C4-2B (cell line): ENCODE results near the gene DDX55.
A peak's percentile ranks its signal among the peaks of the same experiment; 100 is the strongest.
"Not testable (repeated sequence)": the region's sequence is repeated elsewhere in the genome, so short reads cannot be mapped to it uniquely, and the experiment has no call there.

ENCODE experiments used
- H3K27ac ChIP-seq: fragments of 450-650 bp; 2 replicates; pipeline ENCODE4 v1.5.1; 2017
- ZFX ChIP-seq: fragments of 450-650 bp; IDR thresholded peaks from 2 replicates; pipeline ENCODE4 v1.6.1; 2017
- TF ChIP-seq, protein P1 (sequence below): fragments of 450-650 bp; conservative IDR thresholded peaks from 2 replicates; pipeline ENCODE4 v1.5.1; 2017; ENCODE audit warnings: mild to moderate bottlenecking

The DDX55 gene

DNA sequence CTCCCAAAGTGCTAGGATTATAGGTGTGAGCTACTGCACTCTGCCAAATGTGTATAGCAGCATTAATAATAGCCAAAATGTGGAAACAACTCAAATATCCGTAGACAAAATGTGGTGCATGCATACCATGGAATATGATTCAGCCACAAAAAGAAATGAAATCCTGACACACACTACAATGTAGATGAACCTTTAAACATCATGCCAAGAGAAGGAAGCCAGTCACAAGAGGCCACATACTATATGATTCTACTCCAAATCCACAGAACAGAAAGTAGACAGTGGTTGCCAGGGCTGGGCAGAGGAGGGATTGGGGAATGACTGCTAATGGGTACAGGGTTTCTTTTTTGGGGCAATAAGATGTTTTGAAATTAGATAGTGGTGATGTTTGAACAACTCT lies 25.3 kb upstream of the DDX55 start:
- TF ChIP-seq, protein P1, sequence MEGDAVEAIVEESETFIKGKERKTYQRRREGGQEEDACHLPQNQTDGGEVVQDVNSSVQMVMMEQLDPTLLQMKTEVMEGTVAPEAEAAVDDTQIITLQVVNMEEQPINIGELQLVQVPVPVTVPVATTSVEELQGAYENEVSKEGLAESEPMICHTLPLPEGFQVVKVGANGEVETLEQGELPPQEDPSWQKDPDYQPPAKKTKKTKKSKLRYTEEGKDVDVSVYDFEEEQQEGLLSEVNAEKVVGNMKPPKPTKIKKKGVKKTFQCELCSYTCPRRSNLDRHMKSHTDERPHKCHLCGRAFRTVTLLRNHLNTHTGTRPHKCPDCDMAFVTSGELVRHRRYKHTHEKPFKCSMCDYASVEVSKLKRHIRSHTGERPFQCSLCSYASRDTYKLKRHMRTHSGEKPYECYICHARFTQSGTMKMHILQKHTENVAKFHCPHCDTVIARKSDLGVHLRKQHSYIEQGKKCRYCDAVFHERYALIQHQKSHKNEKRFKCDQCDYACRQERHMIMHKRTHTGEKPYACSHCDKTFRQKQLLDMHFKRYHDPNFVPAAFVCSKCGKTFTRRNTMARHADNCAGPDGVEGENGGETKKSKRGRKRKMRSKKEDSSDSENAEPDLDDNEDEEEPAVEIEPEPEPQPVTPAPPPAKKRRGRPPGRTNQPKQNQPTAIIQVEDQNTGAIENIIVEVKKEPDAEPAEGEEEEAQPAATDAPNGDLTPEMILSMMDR, result no peak
- no peak for TF ChIP-seq ZFX
- no peak overlapping the region for H3K27ac ChIP-seq

DNA sequence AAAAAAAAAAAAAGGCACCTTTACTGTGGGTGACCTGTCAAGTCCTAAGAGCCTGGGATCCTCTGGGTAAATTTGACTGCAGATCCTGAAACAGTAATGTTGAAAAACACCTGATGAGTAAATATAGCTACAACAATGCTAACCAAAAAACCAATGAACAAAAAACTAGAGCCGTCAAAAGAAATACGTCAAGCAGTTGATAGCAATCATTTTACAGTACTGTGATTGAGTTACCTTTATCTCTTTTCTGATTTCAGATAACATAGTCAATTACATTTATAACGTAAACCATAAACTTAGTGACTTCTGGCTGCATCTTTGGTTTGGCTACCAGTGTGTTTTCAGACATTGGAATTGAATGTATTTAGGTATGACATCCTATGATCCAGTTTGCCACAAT lies 23.7 kb upstream of the DDX55 start:
- no peak for TF ChIP-seq ZFX
- TF ChIP-seq, protein P1, result no peak
- H3K27ac ChIP-seq, result no peak overlapping the region

DNA sequence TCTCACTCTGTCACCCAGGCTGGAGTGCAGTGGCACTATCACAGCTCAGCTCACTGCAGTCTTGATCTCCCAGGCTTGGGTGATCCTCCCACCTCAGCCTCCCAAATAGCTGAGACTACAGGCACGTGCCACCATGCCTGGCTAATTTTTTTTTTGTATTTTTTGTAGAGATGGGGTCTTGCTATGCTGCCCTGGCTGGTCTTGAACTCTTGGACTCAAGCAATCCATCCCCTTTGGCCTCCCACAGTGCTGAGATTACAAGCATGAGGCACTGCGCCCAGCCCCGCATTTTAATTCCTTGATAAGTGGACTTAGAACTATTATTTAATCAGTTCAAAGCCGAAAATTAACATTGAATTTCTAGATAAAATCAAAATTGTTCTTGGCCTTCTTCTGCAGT lies 23.1 kb upstream of the DDX55 start:
- H3K27ac ChIP-seq, result not testable (repeated sequence)

DNA sequence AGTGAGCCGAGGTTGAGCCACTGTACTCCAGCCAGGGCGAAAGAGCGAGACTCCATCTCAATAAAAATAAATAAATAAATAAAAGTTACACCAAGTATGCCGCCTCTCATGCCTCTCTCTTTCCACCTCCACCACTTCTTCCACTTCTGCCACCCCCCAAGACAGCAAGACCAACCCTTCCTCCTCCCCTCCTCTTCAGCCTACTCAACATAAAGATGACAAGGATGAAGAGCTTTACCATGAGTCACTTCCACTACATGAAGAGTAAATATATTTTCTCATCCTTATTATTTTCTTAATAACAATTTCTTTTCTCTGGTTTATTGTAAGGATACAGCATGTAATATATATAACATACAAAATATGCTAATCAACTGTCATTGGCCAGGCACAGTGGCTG lies 21.1 kb upstream of the DDX55 start:
- TF ChIP-seq ZFX, result no peak
- TF ChIP-seq, protein P1, result no peak
- H3K27ac ChIP-seq, result peak overlapping the region; percentile 21; the same call in 1 of the 2 replicates

DNA sequence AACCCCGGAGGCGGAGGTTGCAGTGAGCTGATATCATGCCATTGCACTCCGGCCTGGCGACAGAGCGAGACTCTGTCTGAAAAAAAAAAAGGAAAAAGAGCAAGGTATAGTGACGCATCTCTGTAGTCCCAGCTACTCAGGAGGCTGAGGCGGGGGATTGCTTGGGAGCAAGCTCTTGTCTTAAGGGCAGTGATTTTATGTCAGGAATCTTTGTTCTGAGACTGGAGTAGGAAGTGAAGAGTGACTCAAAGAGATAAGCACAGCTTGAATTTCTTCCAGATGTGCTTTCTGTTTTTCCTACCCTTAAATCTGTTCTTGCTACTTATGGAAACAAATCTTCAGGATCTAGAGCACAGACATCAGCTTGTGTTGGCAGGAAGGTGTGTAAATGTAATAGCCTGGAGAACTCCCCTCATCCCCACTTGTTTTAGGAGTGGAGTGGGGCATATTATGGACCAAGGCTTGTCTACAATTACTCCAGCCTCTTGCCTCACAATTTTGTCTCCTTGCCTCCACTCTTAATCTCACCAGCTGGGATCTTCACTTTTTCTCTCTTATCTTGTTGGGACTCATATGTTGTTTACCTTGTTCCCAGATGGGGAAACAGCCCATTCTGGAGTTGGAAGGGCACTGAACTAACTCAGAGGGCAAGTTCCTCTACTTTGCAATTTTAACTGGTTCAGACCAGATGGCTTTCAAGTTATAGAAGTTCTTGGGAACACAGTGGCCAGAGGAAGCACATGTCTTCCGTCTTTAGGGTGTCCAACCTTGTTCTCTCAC lies 10.0 kb upstream of the DDX55 start:
- TF ChIP-seq, protein P1, result no peak
- TF ChIP-seq ZFX, result no peak
- no peak overlapping the region for H3K27ac ChIP-seq

DNA sequence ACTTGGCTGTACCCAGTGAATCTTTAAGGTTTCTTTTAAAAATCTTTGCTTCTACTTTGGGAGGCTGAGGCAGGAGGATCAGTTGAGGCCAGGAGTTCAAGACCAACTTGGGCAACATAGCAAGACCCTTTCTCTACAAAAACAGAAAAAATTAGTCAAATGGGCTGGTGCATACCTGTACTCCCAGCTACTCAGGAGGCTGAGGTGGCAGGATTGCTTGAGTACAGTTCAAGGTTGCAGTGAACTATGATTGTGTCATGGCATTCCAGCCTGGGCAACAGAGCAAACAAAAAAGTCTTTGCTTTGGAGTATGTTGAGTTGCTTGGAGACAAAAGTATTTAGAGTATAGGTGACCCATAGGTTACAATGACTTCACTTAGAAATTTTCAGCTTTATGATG lies 6.2 kb upstream of the DDX55 start:
- no peak overlapping the region for H3K27ac ChIP-seq
- TF ChIP-seq, protein P1, result no peak
- TF ChIP-seq ZFX, result no peak

DNA sequence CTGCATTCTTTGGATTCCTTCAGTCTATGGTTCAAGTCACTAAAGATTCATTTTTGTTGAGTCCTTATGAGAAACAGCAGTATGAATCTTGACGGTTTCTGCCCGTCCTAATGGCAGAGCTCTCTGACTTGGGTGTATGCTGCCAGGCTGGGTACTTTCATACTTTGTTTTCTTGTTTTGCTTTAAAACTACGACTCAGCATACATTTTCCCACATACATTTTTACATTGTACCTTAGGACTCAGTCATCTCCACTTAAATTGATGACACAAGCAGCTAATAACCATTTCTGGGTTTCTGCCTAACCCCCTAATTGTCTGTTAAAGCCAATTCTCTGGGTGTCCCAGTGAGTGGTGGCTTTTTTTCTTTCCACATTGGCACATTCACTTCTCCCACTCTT lies 4.8 kb upstream of the DDX55 start:
- H3K27ac ChIP-seq, result no peak overlapping the region
- TF ChIP-seq ZFX, result no peak

DNA sequence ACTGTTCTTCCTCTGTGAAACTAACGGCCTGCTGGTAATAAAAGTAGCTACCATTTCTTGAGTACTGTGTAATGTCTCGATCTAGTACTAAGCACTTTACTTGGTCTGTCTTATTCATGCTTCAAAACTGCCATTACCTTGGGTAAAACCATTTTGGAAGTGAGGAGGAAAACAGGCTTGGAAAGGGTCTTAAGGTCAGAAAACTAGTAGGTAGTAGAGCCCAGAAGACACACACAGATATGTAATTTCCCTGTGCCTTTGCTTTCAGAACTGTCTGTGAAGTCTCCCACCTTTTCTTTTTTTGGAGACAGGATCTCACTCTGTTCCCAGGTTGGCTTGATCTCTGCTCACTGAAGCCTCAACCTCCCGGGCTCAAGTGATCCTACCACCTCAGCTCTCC lies 3.4 kb upstream of the DDX55 start:
- H3K27ac ChIP-seq, result no peak overlapping the region
- no peak for TF ChIP-seq ZFX
- TF ChIP-seq, protein P1, result no peak
